GM12878 (cell line): Measurements from ENCODE around the gene SKIC8. TPM values are rescaled to one million over a fixed set of nuclear protein-coding genes. Genes with fewer than 3 reads are reported as not detected.

Experiments used
- ATAC-seq: fragments of 200-7000 bp; cut with Tn5 transposase; 3 replicates; pipeline ENCODE4 v1.9.1; 2020; ENCODE audit warnings: mild to moderate bottlenecking, moderate library complexity
- BruUV-seq: library from RNA; stranded (reverse); fragments of 400-500 nt; replicated peaks from 2 replicates; lab custom pipeline; 2021; lab: Mats Ljungman, UMichigan
- CTCF ChIA-PET: fragments of 300-600 bp; sonication (Branson Sonifier 250); formaldehyde crosslinking; extraction: SDS; loops from one replicate; lab custom pipeline; 2021; ENCODE audit warnings: inconsistent platforms; lab: Yijun Ruan, JAX
- POLR2A ChIA-PET: fragments of 350-600 bp; formaldehyde crosslinking; extraction: SDS; loops from one replicate; lab custom pipeline; 2021; ENCODE audit warnings: inconsistent platforms; lab: Charles Lee
- RAD21 ChIA-PET: fragments of 300-600 bp; sonication (Branson Sonifier 250); formaldehyde crosslinking; loops from one replicate; lab custom pipeline; 2023; ENCODE audit warnings: antibody characterized with exemption; ENCODE audit not compliant: unreplicated experiment; lab: Charles Lee
- SMC1A ChIA-PET: fragments of 300-600 bp; sonication (Branson Sonifier 250); formaldehyde crosslinking; loops from one replicate; lab custom pipeline; 2023; ENCODE audit not compliant: unreplicated experiment, uncharacterized antibody; lab: Charles Lee
- DNase-seq: peaks from one replicate; pipeline ENCODE4 v3.0.0-alpha.2; 2011; ENCODE audit warnings: low read depth, low spot score
- FAIRE-seq: peaks from 3 replicates; lab custom pipeline; 2011; peaks lifted over from hg19 to GRCh38; lab: Jason Lieb, UNC
- H2AFZ ChIP-seq: 2 replicates; pipeline ENCODE4 v1.6.0; 2011; ENCODE audit warnings: low read depth, low read length, control low read depth; ENCODE audit not compliant: control insufficient read depth
- H3K27ac ChIP-seq: 2 replicates; pipeline ENCODE4 v1.5.1; 2011; ENCODE audit warnings: control low read depth; ENCODE audit not compliant: control insufficient read depth, insufficient read depth
- H3K27me3 ChIP-seq, 2 experiments: replicated peaks in 1 of 2; 2 replicates each; pipeline versions ENCODE4 v1.6.0 to v1.6.1; 2011; ENCODE audit warnings: low read length in 1 of 2; ENCODE audit not compliant: control insufficient read depth in 2 of 2, insufficient read depth in 2 of 2
- H3K36me3 ChIP-seq, 2 experiments: 2 replicates each; pipeline ENCODE4 v1.5.1; 2011; ENCODE audit warnings: low read length in 1 of 2; ENCODE audit not compliant: control insufficient read depth in 2 of 2, insufficient read depth in 2 of 2
- H3K4me1 ChIP-seq: 2 replicates; pipeline ENCODE4 v1.6.1; 2011; ENCODE audit warnings: mild to moderate bottlenecking, low read length, moderate library complexity, mixed read lengths; ENCODE audit not compliant: control insufficient read depth, insufficient read depth
- H3K4me2 ChIP-seq: 2 replicates; pipeline ENCODE4 v1.6.0; 2011; ENCODE audit warnings: control low read depth; ENCODE audit not compliant: control insufficient read depth, insufficient read depth
- H3K4me3 ChIP-seq: fragments of 200-600 bp; sonication (generic); 2 replicates; pipeline ENCODE4 v1.5.1; 2016
- H3K79me2 ChIP-seq: 2 replicates; pipeline ENCODE4 v1.6.0; 2011; ENCODE audit warnings: low read length; ENCODE audit not compliant: control insufficient read depth, insufficient read depth
- H3K9ac ChIP-seq: 2 replicates; pipeline ENCODE4 v1.8.0; 2011; ENCODE audit warnings: low read length, control low read depth, mixed read lengths; ENCODE audit not compliant: control insufficient read depth, insufficient read depth
- H3K9me3 ChIP-seq: replicated peaks from 3 replicates; pipeline ENCODE4 v1.5.1; 2011; ENCODE audit warnings: mild to moderate bottlenecking, low read length; ENCODE audit not compliant: control insufficient read depth, insufficient read depth
- H4K20me1 ChIP-seq: 2 replicates; pipeline ENCODE4 v1.6.0; 2011; ENCODE audit not compliant: control insufficient read depth, insufficient read depth
- BHLHE40 ChIP-seq, 2 experiments: fragments of 450-650 bp in 1 of 2; IDR thresholded peaks; 2 replicates each; pipeline ENCODE4 v1.6.1; 2011 to 2017; ENCODE audit warnings: low read depth in 2 of 2, borderline replicate concordance in 1 of 2, improper control_type of control experiment in 1 of 2, low read length in 1 of 2, mild to moderate bottlenecking in 1 of 2
- JUND ChIP-seq: IDR thresholded peaks from 2 replicates; pipeline ENCODE4 v1.6.1; 2012; ENCODE audit warnings: low read depth, mild to moderate bottlenecking, low read length, improper control_type of control experiment, moderate library complexity
- POLR2A ChIP-seq: IDR thresholded peaks from 2 replicates; pipeline ENCODE4 v1.6.1; 2011; ENCODE audit warnings: low read depth, mild to moderate bottlenecking, low read length
- WGBS: methylation state at CpG from one replicate; pipeline ENCODE4 v1.1.6; 2016; ENCODE audit warnings: low lambda C conversion rate; ENCODE audit not compliant: insufficient replicate concordance, insufficient coverage; ENCODE audit errors: missing lambda C conversion rate; 5-methylcytosine and 5-hydroxymethylcytosine counted together
- in situ Hi-C: fragments of 300-500 bp; cut with MboI; formaldehyde crosslinking; loops from 9 replicates; pipeline ENCODE4 v1.14.3; 2018; ENCODE audit warnings: mixed read lengths
- intact Hi-C: fragments of 100-400 bp; cut with micrococcal nuclease; formaldehyde crosslinking; loops from one replicate; pipeline ENCODE4 v1.14.2; 2022; ENCODE audit not compliant: unreplicated experiment
- polyA plus RNA-seq, 11 experiments: library from polyadenylated mRNA; depleted of rRNA in 4 of 11; unstranded in 6 of 11; stranded (reverse) in 5 of 11; fragments of >200 nt; fragmentation: Nextera tagmentation in 4 of 11; fragmentation: Illumina TruSeq in 1 of 11; extraction: Ambion mirVana in 4 of 11; extraction: Trizol in 1 of 11; gene quantifications; 1 replicate in 1 of 11; 2 replicates in 10 of 11; pipeline versions ENCODE4 v1.2.1 to v1.2.3, GENCODE V29; 2011 to 2016; ENCODE audit warnings: inconsistent platforms in 2 of 11, missing spikeins in 2 of 11, low read depth in 1 of 11
- total RNA-seq, 4 experiments: library from RNA; depleted of rRNA in 3 of 4; stranded (reverse); fragments of >200 nt in 3 of 4; fragmentation: Illumina TruSeq in 1 of 4; extraction: Trizol in 1 of 4; gene quantifications; 2 replicates each; pipeline versions ENCODE4 v1.2.1 to v1.2.3, GENCODE V29; 2013 to 2021
- TF ChIP-seq, protein P1 (sequence below): fragments of 450-650 bp; IDR thresholded peaks from 2 replicates; pipeline ENCODE4 v1.6.1; 2017; ENCODE audit warnings: mild to moderate bottlenecking, moderate library complexity

SKIC8 gene
- total and polyA plus RNA-seq, 10 of the 15 experiments (the other 5 are each of a cell fraction or from before 2014, with no cell fraction given) = 57.0 to 288 (median 128) TPM

DNA sequence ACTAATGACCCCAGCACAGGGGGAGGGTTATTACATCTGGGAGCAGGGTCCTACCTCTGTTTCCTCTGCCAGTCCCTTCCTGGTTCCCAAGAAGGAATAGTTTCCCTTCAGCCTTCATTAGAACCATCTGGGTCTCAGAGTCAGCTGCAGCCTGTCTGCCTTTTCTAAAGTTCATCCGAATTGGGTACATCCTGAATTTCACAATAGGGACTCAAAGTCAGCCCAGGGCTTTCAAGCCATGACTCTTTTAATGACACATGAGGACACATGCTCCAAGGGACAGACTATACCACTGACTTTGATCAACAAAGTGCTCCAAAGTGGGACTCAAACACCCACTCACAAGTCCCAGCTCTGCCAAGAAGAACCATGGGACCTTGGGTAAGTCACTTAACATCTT is 28.1 kb upstream of the SKIC8 start:
- no peak for TF ChIP-seq JUND
- no peak for TF ChIP-seq POLR2A
- no peak for TF ChIP-seq BHLHE40 (IDR thresholded peaks at IDR 0.05; ENCODE audit: borderline replicate concordance in 1 of 2, low read depth in 2 of 2, low read length in 1 of 2)
- TF ChIP-seq, protein P1, sequence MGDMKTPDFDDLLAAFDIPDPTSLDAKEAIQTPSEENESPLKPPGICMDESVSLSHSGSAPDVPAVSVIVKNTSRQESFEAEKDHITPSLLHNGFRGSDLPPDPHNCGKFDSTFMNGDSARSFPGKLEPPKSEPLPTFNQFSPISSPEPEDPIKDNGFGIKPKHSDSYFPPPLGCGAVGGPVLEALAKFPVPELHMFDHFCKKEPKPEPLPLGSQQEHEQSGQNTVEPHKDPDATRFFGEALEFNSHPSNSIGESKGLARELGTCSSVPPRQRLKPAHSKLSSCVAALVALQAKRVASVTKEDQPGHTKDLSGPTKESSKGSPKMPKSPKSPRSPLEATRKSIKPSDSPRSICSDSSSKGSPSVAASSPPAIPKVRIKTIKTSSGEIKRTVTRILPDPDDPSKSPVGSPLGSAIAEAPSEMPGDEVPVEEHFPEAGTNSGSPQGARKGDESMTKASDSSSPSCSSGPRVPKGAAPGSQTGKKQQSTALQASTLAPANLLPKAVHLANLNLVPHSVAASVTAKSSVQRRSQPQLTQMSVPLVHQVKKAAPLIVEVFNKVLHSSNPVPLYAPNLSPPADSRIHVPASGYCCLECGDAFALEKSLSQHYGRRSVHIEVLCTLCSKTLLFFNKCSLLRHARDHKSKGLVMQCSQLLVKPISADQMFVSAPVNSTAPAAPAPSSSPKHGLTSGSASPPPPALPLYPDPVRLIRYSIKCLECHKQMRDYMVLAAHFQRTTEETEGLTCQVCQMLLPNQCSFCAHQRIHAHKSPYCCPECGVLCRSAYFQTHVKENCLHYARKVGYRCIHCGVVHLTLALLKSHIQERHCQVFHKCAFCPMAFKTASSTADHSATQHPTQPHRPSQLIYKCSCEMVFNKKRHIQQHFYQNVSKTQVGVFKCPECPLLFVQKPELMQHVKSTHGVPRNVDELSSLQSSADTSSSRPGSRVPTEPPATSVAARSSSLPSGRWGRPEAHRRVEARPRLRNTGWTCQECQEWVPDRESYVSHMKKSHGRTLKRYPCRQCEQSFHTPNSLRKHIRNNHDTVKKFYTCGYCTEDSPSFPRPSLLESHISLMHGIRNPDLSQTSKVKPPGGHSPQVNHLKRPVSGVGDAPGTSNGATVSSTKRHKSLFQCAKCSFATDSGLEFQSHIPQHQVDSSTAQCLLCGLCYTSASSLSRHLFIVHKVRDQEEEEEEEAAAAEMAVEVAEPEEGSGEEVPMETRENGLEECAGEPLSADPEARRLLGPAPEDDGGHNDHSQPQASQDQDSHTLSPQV = no peak
- H3K4me3 ChIP-seq = no peak overlapping the region
- H3K4me2 ChIP-seq = no peak overlapping the region
- ATAC-seq (no peak), DNase-seq (no peak), FAIRE-seq (no peak)
- intact Hi-C loops (no loop called here), in situ Hi-C loops (no loop called here)
- no peak overlapping the region for H3K9ac ChIP-seq
- WGBS = 0% methylated on average over 1 of the region's 1 CpG
- no peak overlapping the region for H2AFZ ChIP-seq
- H3K79me2 ChIP-seq = no peaks in the 10 kb centered on the region
- BruUV-seq = no TSS peak
- ChIA-PET CTCF (interaction anchor here (0.6 to 1.2 kb wide), 2 partner anchors 15 to 151 kb away, joined by 3 to 4 read pairs; no protein-coding TSS in a partner anchor), RAD21 (no interaction called here), SMC1A (interaction anchor here (1.0 kb wide), 1 partner anchor 41 kb away, joined by 3 read pairs; no protein-coding TSS in a partner anchor), POLR2A (no interaction called here)
- 0 out of 4 replicates have a peak, but pooled peaks cover 0 to 1% of the 10 kb centered on the region in 2 experiments for H3K27me3 ChIP-seq
- no peak overlapping the region for H3K27ac ChIP-seq
- no peaks in the 10 kb centered on the region for H3K9me3 ChIP-seq
- H3K4me1 ChIP-seq = no peaks in the 10 kb centered on the region
- no peaks in the 10 kb centered on the region for H3K36me3 ChIP-seq
- no peaks in the 10 kb centered on the region for H4K20me1 ChIP-seq
